Duodenal mucosa (tissue), 2 donors: ENCODE results near the gene PUM1.

Source experiments
- H3K27ac ChIP-seq: one replicate; pipeline ENCODE4 v1.7.0; 2013; ENCODE audit warnings: low read depth, low read length
- H3K27me3 ChIP-seq, 2 donors: one replicate each; pipeline ENCODE4 v1.7.0; 2013; ENCODE audit warnings: low read length in 2 of 2, control low read depth in 1 of 2; ENCODE audit not compliant: insufficient read depth in 2 of 2, control insufficient read depth in 1 of 2
- H3K36me3 ChIP-seq, 2 donors: one replicate each; pipeline ENCODE4 v1.7.0; 2013; ENCODE audit warnings: low read length in 2 of 2, control low read depth in 1 of 2; ENCODE audit not compliant: insufficient read depth in 2 of 2, control insufficient read depth in 1 of 2
- H3K4me1 ChIP-seq, 2 donors: one replicate each; pipeline ENCODE4 v1.7.0; 2013; ENCODE audit warnings: low read length in 2 of 2, control low read depth in 1 of 2; ENCODE audit not compliant: insufficient read depth in 2 of 2, control insufficient read depth in 1 of 2
- H3K4me3 ChIP-seq, 2 donors: one replicate each; pipeline ENCODE4 v1.7.0; 2013; ENCODE audit warnings: low read length in 2 of 2, low read depth in 1 of 2
- H3K9ac ChIP-seq, 2 donors: one replicate each; pipeline ENCODE4 v1.7.0; 2013; ENCODE audit warnings: low read length in 2 of 2, low read depth in 1 of 2
- H3K9me3 ChIP-seq, 2 donors: one replicate each; pipeline ENCODE4 v1.7.0; 2013; ENCODE audit warnings: low read length in 2 of 2, control low read depth in 1 of 2; ENCODE audit not compliant: control insufficient read depth in 1 of 2

Gene PUM1

DNA sequence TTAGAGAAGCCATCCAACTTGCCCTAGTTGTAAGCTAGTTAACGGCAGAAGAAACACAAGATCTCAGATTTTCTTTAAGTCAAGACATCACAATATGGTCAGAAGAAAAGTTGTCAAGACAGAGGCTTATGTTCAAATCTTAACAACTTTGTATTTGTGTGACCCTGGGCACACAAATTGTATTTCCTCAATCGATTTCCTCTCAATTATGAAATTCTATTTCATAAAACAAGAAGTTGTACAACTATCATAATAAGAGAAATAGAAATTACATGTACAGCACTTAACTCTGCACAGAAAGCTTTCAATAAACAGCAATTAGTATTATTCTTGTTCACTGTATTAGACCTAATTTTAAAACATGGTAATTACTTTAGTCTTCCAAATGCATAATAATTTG is 94.0 kb downstream of the PUM1 start:
- no peaks in the 10 kb centered on the region for H3K27me3 ChIP-seq
- H3K4me1 ChIP-seq, result peaks cover 30 to 32% of the 10 kb centered on the region in 2 donors
- H3K36me3 ChIP-seq, result peaks cover 17 to 37% of the 10 kb centered on the region in 2 donors
- H3K4me3 ChIP-seq, result no peak overlapping the region
- no peak overlapping the region for H3K9ac ChIP-seq
- H3K27ac ChIP-seq, result no peak overlapping the region
- no peaks in the 10 kb centered on the region for H3K9me3 ChIP-seq

DNA sequence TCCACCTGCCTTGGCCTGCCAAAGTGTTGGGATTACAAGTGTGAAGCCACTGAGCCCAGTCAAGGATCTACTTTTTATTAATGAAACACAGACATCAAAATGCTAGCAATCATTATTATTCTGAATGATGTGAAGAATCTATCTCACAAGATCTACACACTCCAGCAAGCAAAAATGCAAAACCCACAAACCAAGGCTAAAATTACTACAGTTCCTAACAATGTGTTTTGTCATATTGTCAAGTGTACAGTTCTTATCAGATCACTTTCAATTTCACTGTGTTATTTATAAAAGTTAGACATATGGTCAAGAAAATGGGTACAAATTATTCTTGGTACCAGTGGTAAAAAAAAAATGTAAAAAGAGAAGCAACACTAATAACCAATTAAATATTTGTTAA is 95.6 kb downstream of the PUM1 start:
- Histone ChIP-seq H3K9ac (no peak overlapping the region), H3K9me3 (no peaks in the 10 kb centered on the region), H3K4me1 (peaks cover 15 to 22% of the 10 kb centered on the region in 2 donors), H3K36me3 (peaks cover 31 to 53% of the 10 kb centered on the region in 2 donors), H3K27ac (no peak overlapping the region), H3K27me3 (no peaks in the 10 kb centered on the region), H3K4me3 (no peak overlapping the region)

DNA sequence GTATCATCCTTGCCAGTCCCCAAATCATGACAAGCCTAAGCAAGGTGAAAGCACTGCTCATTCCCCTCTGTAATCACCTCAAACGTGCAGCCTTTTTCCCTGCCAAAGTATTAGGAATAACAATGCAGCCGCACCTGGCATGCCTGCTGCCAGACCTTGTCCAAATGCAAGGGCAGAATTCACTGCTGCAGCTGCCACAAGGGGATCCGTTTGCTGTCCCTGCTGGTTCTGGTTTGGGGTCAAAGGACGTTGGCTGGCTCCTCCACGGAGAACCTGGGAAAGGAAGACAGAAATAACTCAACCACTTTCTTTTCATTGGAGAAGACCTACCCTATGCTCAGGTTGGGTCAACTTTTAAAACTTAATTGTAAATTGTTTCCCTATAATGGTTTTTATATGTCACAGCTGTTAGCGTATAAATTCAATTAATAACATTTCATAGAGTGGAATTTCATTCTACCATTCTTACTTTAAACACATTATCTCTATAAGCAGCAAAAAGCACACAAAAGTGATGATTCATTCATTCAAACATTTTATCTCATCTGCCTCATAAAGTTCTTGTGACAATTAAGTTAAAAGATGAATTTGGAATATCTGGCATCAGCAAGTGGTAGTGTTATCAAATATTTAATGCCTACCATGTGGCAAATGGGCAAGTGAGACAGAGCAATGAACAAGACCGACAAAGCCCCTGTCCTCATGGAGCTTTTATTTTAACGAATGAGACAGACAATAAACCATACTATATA is 97.1 kb downstream of the PUM1 start:
- Histone ChIP-seq H3K4me3 (no peak overlapping the region), H3K36me3 (peaks cover 42 to 57% of the 10 kb centered on the region in 2 donors), H3K9me3 (no peaks in the 10 kb centered on the region), H3K27me3 (no peaks in the 10 kb centered on the region), H3K27ac (no peak overlapping the region), H3K9ac (no peak overlapping the region), H3K4me1 (peaks cover 10 to 17% of the 10 kb centered on the region in 2 donors)

DNA sequence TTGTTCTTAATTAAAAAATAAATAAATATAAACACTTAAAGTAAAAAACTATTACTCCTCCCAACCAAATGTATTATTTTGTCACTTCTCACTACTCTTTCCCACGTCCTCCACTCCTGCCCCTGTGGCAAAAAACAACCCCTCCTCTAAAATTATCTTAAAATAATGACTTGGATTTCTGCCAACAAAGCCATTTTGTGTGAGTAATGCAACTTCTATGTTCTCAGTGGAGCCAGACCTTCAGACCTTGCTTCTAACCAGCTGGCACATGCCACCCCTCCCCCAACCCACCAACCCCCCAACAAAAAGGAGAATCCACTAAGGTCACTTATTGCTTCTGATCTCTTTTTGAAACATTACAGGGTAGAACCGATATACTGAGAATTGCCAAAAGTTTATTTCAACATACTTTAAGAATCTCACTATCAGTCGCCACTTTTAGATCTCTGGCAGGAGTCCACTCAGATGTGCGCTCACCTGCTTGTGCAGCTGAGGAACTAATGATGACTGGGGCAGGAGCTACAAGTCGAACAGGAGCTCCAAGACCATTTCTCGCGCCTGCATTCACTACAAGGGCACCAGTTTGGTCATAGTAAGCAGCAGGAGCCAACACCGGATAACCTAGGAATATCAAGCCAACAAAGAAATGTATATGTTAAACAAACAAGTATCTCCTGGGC is 98.7 kb downstream of the PUM1 start:
- Histone ChIP-seq H3K9ac (no peak overlapping the region), H3K4me3 (no peak overlapping the region), H3K36me3 (peaks cover 48 to 70% of the 10 kb centered on the region in 2 donors), H3K4me1 (peaks cover 10 to 17% of the 10 kb centered on the region in 2 donors), H3K27ac (no peak overlapping the region), H3K27me3 (no peaks in the 10 kb centered on the region), H3K9me3 (no peaks in the 10 kb centered on the region)

DNA sequence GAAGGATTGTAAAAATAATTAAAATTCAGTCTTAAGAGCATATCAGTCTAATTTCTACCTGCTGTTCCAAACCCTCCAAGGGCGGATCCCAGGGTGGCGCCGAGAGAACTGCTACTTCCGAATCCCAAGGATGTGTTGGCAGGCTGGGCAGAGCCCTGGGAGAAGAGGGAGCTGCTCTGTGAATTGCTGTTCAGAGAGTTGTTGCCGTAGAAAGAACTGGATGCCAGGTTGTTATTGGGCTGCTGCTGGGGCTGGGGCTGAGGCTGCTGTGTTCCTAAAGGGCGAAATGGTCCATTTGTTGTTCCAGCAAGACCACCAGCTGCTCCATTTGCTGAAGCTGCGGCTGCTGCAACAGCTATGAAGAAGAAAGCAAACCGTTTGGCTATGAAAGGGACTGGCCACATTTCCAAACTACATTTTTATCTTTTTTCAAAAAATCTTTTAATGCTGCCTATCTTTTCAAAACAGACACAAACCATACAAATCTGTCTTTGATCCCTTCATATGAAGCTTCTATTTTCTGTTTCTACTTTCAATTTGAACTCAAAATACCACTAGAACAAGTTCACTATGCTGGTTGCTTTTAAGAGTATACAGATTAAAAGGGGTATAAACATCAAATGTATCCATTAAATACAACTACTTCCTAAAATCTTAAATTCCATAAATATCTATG is 99.5 kb downstream of the PUM1 start:
- Histone ChIP-seq H3K27ac (no peak overlapping the region), H3K4me3 (no peak overlapping the region), H3K4me1 (peaks cover 10 to 17% of the 10 kb centered on the region in 2 donors), H3K9me3 (no peaks in the 10 kb centered on the region), H3K9ac (no peak overlapping the region), H3K36me3 (peaks cover 48 to 76% of the 10 kb centered on the region in 2 donors), H3K27me3 (no peaks in the 10 kb centered on the region)

DNA sequence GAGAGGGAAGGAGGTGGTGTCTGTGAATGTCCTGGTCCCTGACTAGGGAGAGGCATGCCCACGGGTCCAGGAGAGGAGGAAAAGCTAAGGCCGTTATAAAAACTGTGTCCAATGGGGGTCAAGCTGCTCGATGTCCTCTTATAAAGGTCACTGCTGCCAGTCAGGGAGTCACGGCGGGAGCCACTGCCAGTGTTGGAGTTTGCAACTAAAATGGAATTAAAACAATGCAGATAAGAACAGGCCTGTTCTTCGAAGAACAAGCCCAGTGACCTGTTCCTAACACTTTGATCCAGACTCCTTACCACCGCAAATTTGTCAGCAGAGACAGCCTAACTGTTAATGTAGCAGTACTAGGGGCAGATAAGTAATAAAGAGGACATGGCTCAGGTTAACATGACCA is 100.8 kb downstream of the PUM1 start:
- Histone ChIP-seq H3K36me3 (peaks cover 53 to 69% of the 10 kb centered on the region in 2 donors), H3K4me1 (peaks cover 10 to 17% of the 10 kb centered on the region in 2 donors), H3K4me3 (no peak overlapping the region), H3K9ac (no peak overlapping the region), H3K9me3 (no peaks in the 10 kb centered on the region), H3K27me3 (no peaks in the 10 kb centered on the region), H3K27ac (no peak overlapping the region)

DNA sequence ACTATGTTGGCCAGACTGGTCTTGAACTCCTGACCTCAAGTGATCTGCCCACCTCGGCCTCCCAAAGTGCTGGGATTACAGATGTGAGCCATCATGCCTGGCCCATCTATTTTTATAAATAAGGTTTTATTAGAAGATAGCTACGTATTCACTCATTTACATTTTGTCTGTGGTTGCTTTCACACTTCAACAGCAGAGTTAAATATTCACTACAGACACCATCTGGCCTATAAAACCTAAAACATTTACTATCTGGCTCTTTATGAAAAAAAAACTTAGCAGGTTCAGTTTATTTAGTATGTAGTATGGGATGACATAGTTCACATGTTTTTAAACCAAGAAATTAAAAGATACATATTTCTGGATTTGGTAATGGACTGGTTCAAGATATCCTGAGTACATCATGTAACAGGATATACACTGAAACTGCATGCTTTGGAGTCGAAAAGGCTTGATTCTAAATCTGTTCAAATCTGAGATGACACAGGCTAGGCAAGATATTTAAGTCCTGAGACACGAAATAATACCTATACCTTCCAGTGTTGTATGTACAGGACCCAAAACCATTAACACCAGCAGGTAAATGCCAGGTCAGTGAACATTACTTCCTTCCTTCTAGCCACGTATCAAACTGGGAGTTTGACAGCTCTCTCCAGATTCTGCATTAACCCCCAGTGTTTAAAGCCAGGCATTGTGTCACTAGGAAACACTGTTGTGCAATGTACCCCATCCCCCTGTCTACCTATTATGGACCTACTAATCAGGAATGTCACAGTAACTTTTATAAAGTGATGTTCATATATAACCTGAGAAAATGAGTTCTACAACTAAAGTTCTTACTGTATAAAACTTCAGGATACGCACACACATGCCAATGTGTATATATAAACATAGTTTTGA is 102.7 kb downstream of the PUM1 start:
- Histone ChIP-seq H3K4me3 (no peak overlapping the region), H3K9ac (no peak overlapping the region), H3K36me3 (peaks cover 48 to 71% of the 10 kb centered on the region in 2 donors), H3K27ac (no peak overlapping the region), H3K9me3 (no peaks in the 10 kb centered on the region), H3K27me3 (no peaks in the 10 kb centered on the region), H3K4me1 (peaks cover 7 to 13% of the 10 kb centered on the region in 2 donors)

DNA sequence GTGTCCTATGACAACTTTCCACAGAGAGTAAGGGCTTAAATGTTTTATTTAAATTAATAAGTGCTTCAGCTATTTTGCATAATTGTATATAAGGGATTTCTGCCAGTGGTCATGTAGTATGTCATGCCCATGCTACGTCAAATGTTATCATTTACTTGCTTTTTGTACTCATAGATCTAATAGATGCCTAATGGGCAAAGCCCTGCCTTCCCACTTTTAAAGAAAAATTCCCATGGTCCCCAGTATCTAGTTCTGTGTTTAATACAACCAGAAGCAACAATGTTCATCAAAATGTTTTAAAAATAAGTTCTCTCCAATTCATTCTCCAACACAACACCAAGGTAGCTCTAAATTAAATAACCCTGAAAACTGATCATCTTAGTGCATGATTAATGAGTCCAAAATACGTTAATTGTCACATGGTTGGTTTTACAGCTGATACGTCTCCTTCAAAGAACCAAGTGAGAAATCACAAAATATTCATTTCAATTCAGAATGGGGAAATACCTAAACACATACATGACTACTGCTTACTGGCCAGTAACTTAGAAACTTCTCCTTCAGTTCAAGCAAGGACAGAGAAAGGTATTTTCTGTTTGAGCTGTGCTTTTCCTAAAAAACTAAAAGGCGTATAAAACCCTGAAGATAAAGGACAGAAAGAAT is 107.8 kb downstream of the PUM1 start:
- Histone ChIP-seq H3K27me3 (no peaks in the 10 kb centered on the region), H3K9me3 (no peaks in the 10 kb centered on the region), H3K4me3 (no peak overlapping the region), H3K36me3 (peaks cover 21 to 60% of the 10 kb centered on the region in 2 donors), H3K27ac (no peak overlapping the region), H3K4me1 (no peaks in the 10 kb centered on the region), H3K9ac (no peak overlapping the region)

DNA sequence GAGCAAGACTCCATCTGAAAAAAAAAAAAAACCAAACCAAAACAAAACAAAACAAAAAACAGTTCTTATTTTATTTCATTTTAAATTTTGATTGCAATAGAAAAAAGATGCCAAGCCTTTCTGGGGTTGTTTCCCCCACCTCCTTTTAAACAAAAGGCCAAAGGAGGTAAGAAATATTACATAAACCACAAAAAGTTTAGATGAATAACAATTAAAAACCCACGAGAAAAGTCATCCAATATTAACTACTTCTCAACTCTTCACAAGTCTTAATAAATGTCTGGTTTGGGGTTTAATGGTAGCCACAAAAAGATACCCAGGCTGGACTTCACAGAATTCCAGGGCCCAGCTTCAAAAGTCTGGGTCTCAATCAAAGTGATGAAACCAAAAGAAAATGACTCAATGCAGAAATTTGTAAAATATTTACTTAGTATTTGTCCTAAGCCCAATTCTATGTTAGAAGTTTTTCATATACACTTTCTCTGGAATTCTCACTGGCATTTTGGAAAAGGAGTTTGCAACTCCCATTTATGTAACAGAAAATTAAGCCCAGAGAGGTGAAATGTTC is 110.0 kb downstream of the PUM1 start:
- H3K4me1 ChIP-seq, result no peaks in the 10 kb centered on the region
- H3K27ac ChIP-seq, result no peak overlapping the region
- H3K9ac ChIP-seq, result no peak overlapping the region
- no peaks in the 10 kb centered on the region for H3K27me3 ChIP-seq
- H3K9me3 ChIP-seq, result no peaks in the 10 kb centered on the region
- H3K4me3 ChIP-seq, result no peak overlapping the region
- peaks cover 37 to 67% of the 10 kb centered on the region in 2 donors for H3K36me3 ChIP-seq
